Subcutaneous abdominal adipose tissue (tissue), 5 donors: Measurements from ENCODE around the gene MRPS34.

Experiments
- H3K27ac ChIP-seq: one replicate; pipeline ENCODE4 v1.7.0; 2013; ENCODE audit warnings: low read depth, mild to moderate bottlenecking, inconsistent platforms, low read length, moderate library complexity
- H3K27me3 ChIP-seq, 5 donors: one replicate each; pipeline ENCODE4 v1.7.0; 2013; ENCODE audit warnings: low read length in 5 of 5, inconsistent platforms in 1 of 5; ENCODE audit not compliant: control insufficient read depth in 5 of 5, insufficient read depth in 4 of 5
- H3K36me3 ChIP-seq, 5 donors: one replicate each; pipeline ENCODE4 v1.7.0; 2013; ENCODE audit warnings: low read length in 5 of 5; ENCODE audit not compliant: control insufficient read depth in 5 of 5, insufficient read depth in 5 of 5
- H3K4me1 ChIP-seq, 5 donors: one replicate each; pipeline ENCODE4 v1.7.0; 2013; ENCODE audit warnings: low read length in 5 of 5, mild to moderate bottlenecking in 3 of 5, moderate library complexity in 1 of 5; ENCODE audit not compliant: control insufficient read depth in 5 of 5, insufficient read depth in 5 of 5
- H3K4me3 ChIP-seq, 5 donors: one replicate each; pipeline ENCODE4 v1.7.0; 2013; ENCODE audit warnings: low read length in 5 of 5, low read depth in 1 of 5
- H3K9ac ChIP-seq, 5 donors: one replicate each; pipeline ENCODE4 v1.7.0; 2013; ENCODE audit warnings: low read length in 5 of 5, mild to moderate bottlenecking in 4 of 5, moderate library complexity in 3 of 5
- H3K9me3 ChIP-seq, 5 donors: one replicate each; pipeline ENCODE4 v1.7.0; 2013; ENCODE audit warnings: low read length in 5 of 5; ENCODE audit not compliant: control insufficient read depth in 5 of 5
- donor health status: healthy.
- donor health status: healthy.
- donor health status: healthy.
- donor health status: healthy.
- donor health status: healthy.

The MRPS34 gene

GRCh38 chr16:1731073-1731472, 41.9 kb downstream of the MRPS34 start:
- Histone ChIP-seq H3K27me3 (peaks cover 0 to 5% (median 0%) of the 10 kb centered on the region in 5 donors), H3K9ac (no peak overlapping the region), H3K27ac (no peak overlapping the region), H3K36me3 (peaks cover 0 to 82% (median 74%) of the 10 kb centered on the region in 5 donors), H3K4me1 (peaks cover 0 to 14% (median 7%) of the 10 kb centered on the region in 5 donors), H3K4me3 (no peak overlapping the region), H3K9me3 (no peaks in the 10 kb centered on the region)

GRCh38 chr16:1729445-1729844, 43.5 kb downstream of the MRPS34 start:
- Histone ChIP-seq H3K9me3 (no peaks in the 10 kb centered on the region), H3K27me3 (no peaks in the 10 kb centered on the region), H3K4me3 (no peak overlapping the region), H3K9ac (no peak overlapping the region), H3K27ac (no peak overlapping the region), H3K36me3 (peaks cover 0 to 82% (median 69%) of the 10 kb centered on the region in 5 donors), H3K4me1 (peaks cover 0 to 14% (median 5%) of the 10 kb centered on the region in 5 donors)

- Histone ChIP-seq H3K27ac (no peak overlapping the region), H3K36me3 (peaks cover 0 to 81% (median 66%) of the 10 kb centered on the region in 5 donors)
Observed at GRCh38 chr16:1729026-1729425, 43.9 kb downstream of the MRPS34 start.

GRCh38 chr16:1727651-1728624, 45.0 kb downstream of the MRPS34 start:
- no peak overlapping the region for H3K9ac ChIP-seq
- H3K36me3 ChIP-seq, result peaks cover 0 to 70% (median 55%) of the 10 kb centered on the region in 5 donors
- H3K4me3 ChIP-seq, result no peak overlapping the region
- H3K27ac ChIP-seq, result no peak overlapping the region
- peaks cover 0 to 24% (median 9%) of the 10 kb centered on the region in 5 donors for H3K4me1 ChIP-seq
- no peaks in the 10 kb centered on the region for H3K27me3 ChIP-seq
- H3K9me3 ChIP-seq, result no peaks in the 10 kb centered on the region

More at GRCh38 chr16:1729026-1729425, 43.9 kb downstream of the MRPS34 start:
- peaks cover 0 to 14% (median 5%) of the 10 kb centered on the region in 5 donors for H3K4me1 ChIP-seq
- H3K27me3 ChIP-seq, result no peaks in the 10 kb centered on the region
- no peaks in the 10 kb centered on the region for H3K9me3 ChIP-seq
- no peak overlapping the region for H3K4me3 ChIP-seq
- H3K9ac ChIP-seq, result no peak overlapping the region

- H3K36me3 ChIP-seq, result peaks cover 0 to 60% (median 45%) of the 10 kb centered on the region in 5 donors
- H3K4me3 ChIP-seq, result no peak overlapping the region
- H3K4me1 ChIP-seq, result peaks cover 0 to 27% (median 12%) of the 10 kb centered on the region in 5 donors
- no peak overlapping the region for H3K9ac ChIP-seq
- H3K9me3 ChIP-seq, result no peaks in the 10 kb centered on the region
- no peaks in the 10 kb centered on the region for H3K27me3 ChIP-seq
- H3K27ac ChIP-seq, result no peak overlapping the region
Observed at GRCh38 chr16:1726661-1727502, 46.1 kb downstream of the MRPS34 start.

GRCh38 chr16:1724491-1724890, 48.4 kb downstream of the MRPS34 start:
- Histone ChIP-seq H3K4me1 (peaks cover 0 to 19% (median 10%) of the 10 kb centered on the region in 5 donors), H3K27ac (no peak overlapping the region), H3K36me3 (peaks cover 0 to 45% (median 38%) of the 10 kb centered on the region in 5 donors), H3K4me3 (no peak overlapping the region), H3K9ac (no peak overlapping the region), H3K27me3 (no peaks in the 10 kb centered on the region), H3K9me3 (no peaks in the 10 kb centered on the region)

- no peak overlapping the region for H3K27ac ChIP-seq
Observed at GRCh38 chr16:1723450-1724147, 49.3 kb downstream of the MRPS34 start.

More at GRCh38 chr16:1723450-1724147, 49.3 kb downstream of the MRPS34 start:
- Histone ChIP-seq H3K27me3 (no peaks in the 10 kb centered on the region), H3K9me3 (no peaks in the 10 kb centered on the region), H3K9ac (no peak overlapping the region), H3K36me3 (peaks cover 0 to 37% (median 29%) of the 10 kb centered on the region in 5 donors), H3K4me3 (no peak overlapping the region), H3K4me1 (peaks cover 0 to 19% (median 10%) of the 10 kb centered on the region in 5 donors)
